Stimulated activated naive CD8-positive, alpha-beta T cell treated with anti-CD3 and anti-CD28 coated beads, Interleukin-15, amount 100 ng/mL, for 72 hours (primary cell): ENCODE data around the gene GRPEL1.
"Not testable (repeated sequence)": the region's sequence is repeated elsewhere in the genome, so short reads cannot be mapped to it uniquely, and the experiment has no call there.

Source experiments
- ATAC-seq: fragments of 150-1000 bp; cut with Tn5 transposase; 2 replicates; pipeline ENCODE4 v1.10.0; 2021; ENCODE audit warnings: mild to moderate bottlenecking, moderate library complexity
- DNase-seq, 2 donors: peaks; one replicate each; pipeline ENCODE4 v3.0.0; 2021 to 2022
- H3K27ac Mint-ChIP-seq, 2 donors: one replicate each; pipeline ENCODE4 v1.8.0; 2022; ENCODE audit warnings: mild to moderate bottlenecking in 2 of 2, mixed read lengths in 2 of 2, moderate library complexity in 2 of 2
- H3K27me3 Mint-ChIP-seq: one replicate; pipeline ENCODE4 v1.8.0; 2022; ENCODE audit warnings: mixed read lengths
- H3K4me1 Mint-ChIP-seq: one replicate; pipeline ENCODE4 v1.8.0; 2022; ENCODE audit warnings: mild to moderate bottlenecking, mixed read lengths
- H3K4me3 Mint-ChIP-seq, 2 donors: one replicate each; pipeline ENCODE4 v1.8.0; 2022; ENCODE audit warnings: mild to moderate bottlenecking in 2 of 2, mixed read lengths in 2 of 2, moderate library complexity in 1 of 2
- H3K9me3 Mint-ChIP-seq, 2 donors: one replicate each; pipeline ENCODE4 v1.8.0; 2022; ENCODE audit warnings: mixed read lengths in 2 of 2

GRPEL1 gene

DNA sequence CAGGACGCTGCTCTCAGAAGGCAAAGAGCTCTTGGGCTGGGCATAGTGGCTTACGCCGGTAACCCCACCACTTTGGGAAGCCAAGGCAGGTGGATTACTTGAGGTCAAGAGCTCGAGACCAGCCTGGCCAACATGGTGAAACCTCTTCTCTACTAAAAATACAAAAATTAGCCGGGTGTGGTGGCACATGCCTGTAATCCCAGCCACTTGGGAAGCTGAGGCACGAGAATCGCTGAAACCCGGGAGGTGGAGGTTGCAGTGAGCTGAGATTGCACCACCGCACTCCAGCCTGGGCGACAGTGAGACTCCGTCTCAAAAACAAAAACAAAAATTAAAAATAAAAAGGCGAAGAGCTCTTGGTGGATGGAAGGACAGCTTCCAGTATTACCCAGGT, 34.6 kb upstream of the GRPEL1 start:
- peak; percentile 14 for ATAC-seq
- H3K4me1 Mint-ChIP-seq, result peaks cover 25% of the 10 kb centered on the region
- DNase-seq, H3K27me3 Mint-ChIP-seq, H3K9me3 Mint-ChIP-seq: not testable (repeated sequence)
- H3K4me3 Mint-ChIP-seq, result peak overlapping the region; percentile 98
- H3K27ac Mint-ChIP-seq, result peak overlapping the region in 1 of 2 donors; percentile 35

DNA sequence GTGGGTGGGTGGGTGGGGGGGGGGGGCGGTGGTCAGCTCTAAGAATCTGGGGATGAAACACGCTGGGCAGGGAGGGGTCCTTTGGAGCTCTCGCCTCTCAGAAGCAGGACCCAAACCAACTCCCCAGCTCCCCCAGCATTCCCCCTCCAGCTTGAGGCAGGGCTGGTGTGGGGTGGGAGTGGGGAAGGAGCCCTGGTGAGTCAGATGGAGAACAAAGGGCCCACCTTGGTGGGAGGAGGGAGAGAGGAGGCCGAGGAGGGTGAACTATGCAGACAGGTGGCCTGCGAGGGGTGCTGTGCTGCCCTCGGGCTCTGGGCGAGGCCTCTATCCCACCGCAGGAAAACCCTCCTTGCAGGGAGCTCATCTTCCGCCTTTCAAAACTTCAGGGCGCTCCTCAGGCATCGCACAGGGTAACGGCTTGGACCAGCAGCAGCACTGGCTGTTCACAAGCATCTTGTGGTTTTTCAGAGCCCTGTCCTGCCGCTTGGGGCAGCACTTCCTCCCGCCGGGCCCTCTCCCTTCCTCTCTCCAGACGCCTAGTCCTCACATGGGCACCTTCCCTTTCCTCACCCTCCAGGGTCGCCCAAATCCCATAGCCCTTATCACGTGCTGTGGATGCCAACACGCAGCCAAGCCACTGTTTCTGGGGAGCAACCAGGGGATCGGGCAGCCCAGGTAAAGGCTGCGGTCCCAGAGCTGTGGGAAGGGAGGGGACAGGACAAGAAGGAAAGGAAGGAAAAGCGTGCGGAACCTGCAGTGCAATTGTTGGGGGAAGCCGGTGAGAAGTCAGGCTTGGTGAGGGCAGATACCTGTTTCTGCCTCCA, 34.0 kb upstream of the GRPEL1 start:
- Mint-ChIP-seq H3K4me3 (peak overlapping the region; percentile 98), H3K27ac (peak overlapping the region in 1 of 2 donors; percentile 35), H3K9me3 (no peaks in the 10 kb centered on the region), H3K4me1 (peaks cover 25% of the 10 kb centered on the region), H3K27me3 (peaks cover 10% of the 10 kb centered on the region)
- DNase-seq (peak; percentile 53 to 63), ATAC-seq (peak; percentile 74)

DNA sequence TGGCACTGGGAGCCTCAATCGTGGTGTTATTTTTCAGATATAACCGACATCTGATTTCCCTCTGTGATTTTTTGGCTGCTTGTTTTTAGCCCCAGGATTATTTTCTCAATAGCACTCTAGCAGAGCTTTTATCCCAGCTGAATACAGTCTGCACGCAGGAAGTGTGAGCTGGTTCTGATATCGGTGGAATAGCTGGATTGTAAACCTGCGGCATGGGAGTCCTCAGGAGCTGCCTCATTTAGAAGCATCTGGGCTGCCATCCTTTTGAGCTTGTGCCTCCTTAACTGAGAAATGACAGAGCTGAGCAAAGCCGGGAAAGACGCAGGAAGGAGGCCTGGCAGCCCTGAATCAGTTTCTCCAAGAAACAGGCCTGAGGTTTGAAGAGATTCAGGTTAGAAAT, 28.4 kb upstream of the GRPEL1 start:
- Mint-ChIP-seq H3K27ac (no peak overlapping the region), H3K4me1 (no peaks in the 10 kb centered on the region), H3K4me3 (no peak overlapping the region), H3K27me3 (peaks cover 18% of the 10 kb centered on the region), H3K9me3 (no peaks in the 10 kb centered on the region)
- ATAC-seq (no peak), DNase-seq (no peak)

DNA sequence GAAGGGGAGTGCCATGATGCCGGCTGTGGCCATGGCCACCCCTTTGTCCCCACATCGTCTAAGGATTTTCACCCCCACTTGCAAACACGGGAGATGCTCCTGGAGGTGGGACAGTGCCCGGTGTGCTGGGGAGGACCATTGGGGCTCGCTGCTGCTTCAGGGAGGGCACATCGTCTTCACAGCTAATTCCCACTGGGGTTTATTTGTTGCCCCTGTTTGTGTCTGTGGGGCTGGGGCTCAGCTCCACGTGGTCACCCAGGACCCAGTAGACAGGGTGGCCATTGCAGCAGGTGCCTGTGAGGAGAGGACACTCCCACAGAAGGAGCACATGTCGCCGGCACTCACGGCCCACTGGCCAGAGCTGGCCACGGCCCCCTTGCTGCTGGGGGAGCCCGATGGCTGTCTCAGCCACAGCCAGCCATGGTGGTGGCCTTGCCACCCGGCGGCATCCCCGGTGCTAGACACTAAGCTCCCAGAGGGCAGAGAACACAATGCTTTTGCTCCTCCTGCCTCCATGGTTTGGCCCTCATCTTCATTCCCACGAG, 27.8 kb upstream of the GRPEL1 start:
- Mint-ChIP-seq H3K4me3 (no peak overlapping the region), H3K27me3 (peaks cover 18% of the 10 kb centered on the region), H3K27ac (no peak overlapping the region), H3K9me3 (no peaks in the 10 kb centered on the region), H3K4me1 (no peaks in the 10 kb centered on the region)
- DNase-seq (no peak), ATAC-seq (no peak)

DNA sequence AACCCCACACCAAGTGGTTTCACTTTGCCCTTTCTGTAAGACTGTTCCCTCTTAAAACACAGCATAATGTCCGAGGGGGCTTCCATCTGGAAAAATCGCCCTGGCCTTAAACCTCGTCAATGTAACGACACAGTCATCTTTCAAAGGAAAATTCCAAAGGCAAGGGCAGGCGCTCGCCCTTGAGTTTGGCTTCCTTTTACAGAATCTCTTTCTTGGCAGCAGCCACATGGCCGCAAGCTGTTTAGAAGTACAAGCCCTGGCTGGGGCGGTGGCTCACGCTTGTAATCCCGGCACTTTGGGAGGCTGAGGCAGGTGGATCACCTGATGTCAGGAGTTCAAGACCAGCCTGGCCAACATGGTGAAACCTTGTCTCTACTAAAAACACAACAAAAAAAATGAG, 27.1 kb upstream of the GRPEL1 start:
- Mint-ChIP-seq H3K9me3 (no peaks in the 10 kb centered on the region), H3K27me3 (peaks cover 18% of the 10 kb centered on the region), H3K27ac (no peak overlapping the region), H3K4me3 (no peak overlapping the region), H3K4me1 (no peaks in the 10 kb centered on the region)
- DNase-seq, result no peak
- ATAC-seq, result no peak

DNA sequence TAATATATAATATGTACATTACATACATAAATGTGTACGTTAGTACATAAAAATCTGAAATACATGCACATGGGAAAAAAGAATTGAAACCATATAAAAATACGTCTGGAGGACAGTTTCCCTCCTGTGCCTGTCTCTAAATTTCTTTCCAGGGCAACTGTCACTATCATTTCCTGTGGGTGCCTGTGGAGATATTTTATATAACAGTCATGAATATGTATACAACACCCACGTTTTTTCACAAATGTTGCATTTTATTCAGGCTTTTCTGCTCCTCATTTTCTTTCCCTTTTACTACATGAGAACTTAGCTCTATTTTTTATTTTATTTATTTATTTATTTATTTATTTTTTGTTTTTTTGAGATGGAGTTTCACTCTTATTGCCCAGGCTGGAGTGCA, 24.2 kb upstream of the GRPEL1 start:
- peaks cover 18% of the 10 kb centered on the region for H3K27me3 Mint-ChIP-seq
- H3K4me3 Mint-ChIP-seq, result no peak overlapping the region
- no peaks in the 10 kb centered on the region for H3K4me1 Mint-ChIP-seq
- H3K9me3 Mint-ChIP-seq, result no peaks in the 10 kb centered on the region
- H3K27ac Mint-ChIP-seq, result no peak overlapping the region
- no peak for DNase-seq
- ATAC-seq, result no peak

DNA sequence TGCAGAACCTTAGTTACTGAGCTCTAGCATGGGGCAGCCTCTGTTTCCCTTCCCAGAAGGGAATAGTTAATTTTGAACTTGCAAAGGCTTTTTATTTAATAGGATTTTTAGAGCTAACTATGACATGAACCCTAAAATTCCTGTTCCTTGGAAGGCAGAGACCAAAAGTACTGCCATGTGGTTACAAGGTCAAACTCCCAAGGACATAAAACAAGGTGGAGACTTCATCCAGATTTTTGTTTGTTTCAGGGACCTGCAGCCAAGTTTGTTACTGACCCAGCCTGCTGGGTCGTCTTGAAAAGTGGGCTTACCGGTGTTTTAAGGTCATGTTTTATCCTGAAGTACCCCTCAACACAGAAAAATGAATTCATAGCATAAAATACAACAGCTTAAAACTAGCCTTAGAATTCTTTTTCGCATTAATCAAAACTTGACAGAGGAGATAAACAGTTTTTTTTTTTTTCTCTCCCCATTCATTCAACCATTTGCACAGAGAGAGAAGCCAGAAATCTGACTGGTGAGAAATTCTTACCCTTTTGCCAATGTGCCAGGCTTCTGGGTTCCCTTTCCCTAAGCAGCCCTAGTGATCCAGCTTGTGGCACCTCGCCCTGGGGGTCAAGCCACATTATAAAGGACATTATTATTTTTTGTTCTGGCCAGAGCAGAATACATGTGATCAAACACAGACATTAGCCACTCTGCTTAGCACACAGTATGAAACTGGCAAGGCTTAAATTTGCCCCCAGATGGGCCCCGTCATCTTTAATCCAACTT, 21.5 kb upstream of the GRPEL1 start:
- ATAC-seq (no peak), DNase-seq (no peak)
- Mint-ChIP-seq H3K27ac (no peak overlapping the region), H3K9me3 (no peaks in the 10 kb centered on the region), H3K27me3 (peaks cover 32% of the 10 kb centered on the region), H3K4me3 (no peak overlapping the region), H3K4me1 (no peaks in the 10 kb centered on the region)

DNA sequence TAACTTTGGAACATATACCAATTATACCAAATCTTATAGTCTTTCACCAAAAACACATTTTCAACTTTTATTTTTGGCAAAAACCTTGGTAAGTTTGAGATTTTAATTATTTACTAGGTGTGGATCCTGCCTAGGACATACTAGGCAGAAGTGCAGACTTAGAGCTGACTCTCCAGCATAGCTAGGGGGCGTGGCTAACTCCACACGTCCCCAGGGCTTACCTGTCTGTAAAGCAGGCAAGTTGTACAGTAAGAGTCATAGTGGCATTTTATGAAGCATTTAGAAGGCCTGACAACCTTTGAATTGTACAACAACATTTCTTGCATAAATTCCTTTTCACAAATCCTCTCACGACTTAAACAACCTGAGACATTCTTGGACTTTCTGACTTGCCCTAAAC, 19.2 kb upstream of the GRPEL1 start:
- peaks cover 39% of the 10 kb centered on the region for H3K27me3 Mint-ChIP-seq
- no peaks in the 10 kb centered on the region for H3K4me1 Mint-ChIP-seq
- H3K27ac Mint-ChIP-seq, result no peak overlapping the region
- ATAC-seq (no peak), DNase-seq (no peak)
- no peaks in the 10 kb centered on the region for H3K9me3 Mint-ChIP-seq
- H3K4me3 Mint-ChIP-seq, result no peak overlapping the region

DNA sequence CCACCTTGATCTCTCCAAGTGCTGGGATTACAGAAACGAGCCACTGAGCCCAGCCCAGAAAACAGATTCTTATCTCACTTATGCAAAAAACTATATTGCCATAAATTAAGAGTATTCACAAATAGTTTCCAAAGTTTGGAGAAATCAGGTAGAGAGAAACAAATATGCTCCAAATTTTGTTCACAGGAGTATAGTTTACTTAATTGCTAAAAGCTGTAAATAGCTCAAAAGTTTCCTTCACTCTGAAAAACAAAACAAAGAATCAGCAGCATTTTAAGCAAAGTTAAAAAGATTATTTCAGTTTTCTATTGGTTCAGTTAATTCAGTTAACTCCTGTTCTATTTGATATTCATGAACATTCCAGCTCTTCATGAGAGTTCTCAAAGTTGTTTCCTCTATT, 18.5 kb upstream of the GRPEL1 start:
- no peak overlapping the region for H3K4me3 Mint-ChIP-seq
- ATAC-seq (no peak), DNase-seq (no peak)
- H3K27ac Mint-ChIP-seq, result no peak overlapping the region
- H3K4me1 Mint-ChIP-seq, result no peaks in the 10 kb centered on the region
- peaks cover 42% of the 10 kb centered on the region for H3K27me3 Mint-ChIP-seq
- H3K9me3 Mint-ChIP-seq, result no peaks in the 10 kb centered on the region

DNA sequence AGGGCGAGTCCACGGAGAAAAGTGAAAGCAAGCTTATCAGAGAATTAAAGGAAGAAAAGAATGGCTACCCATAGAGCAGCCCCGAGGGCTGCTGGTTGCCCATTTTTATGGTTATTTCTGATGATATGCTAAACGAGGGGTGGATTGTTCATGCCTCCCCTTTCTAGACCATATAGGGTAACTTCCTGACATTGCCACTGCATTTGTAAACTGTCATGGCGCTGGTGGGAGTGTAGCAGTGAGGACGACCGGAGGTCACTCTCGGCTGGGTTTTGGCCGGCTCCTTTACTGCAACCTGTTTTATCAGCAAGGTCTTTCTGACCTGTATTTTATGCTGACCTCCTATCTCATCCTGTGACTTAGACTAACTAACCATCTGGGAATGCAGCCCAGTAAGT, 16.7 kb upstream of the GRPEL1 start:
- not testable (repeated sequence) for ATAC-seq, H3K27ac Mint-ChIP-seq, H3K4me1 Mint-ChIP-seq, H3K9me3 Mint-ChIP-seq, DNase-seq
- Mint-ChIP-seq H3K4me3 (peak overlapping the region in 1 of 2 donors; percentile 7), H3K27me3 (peaks cover 47% of the 10 kb centered on the region)

DNA sequence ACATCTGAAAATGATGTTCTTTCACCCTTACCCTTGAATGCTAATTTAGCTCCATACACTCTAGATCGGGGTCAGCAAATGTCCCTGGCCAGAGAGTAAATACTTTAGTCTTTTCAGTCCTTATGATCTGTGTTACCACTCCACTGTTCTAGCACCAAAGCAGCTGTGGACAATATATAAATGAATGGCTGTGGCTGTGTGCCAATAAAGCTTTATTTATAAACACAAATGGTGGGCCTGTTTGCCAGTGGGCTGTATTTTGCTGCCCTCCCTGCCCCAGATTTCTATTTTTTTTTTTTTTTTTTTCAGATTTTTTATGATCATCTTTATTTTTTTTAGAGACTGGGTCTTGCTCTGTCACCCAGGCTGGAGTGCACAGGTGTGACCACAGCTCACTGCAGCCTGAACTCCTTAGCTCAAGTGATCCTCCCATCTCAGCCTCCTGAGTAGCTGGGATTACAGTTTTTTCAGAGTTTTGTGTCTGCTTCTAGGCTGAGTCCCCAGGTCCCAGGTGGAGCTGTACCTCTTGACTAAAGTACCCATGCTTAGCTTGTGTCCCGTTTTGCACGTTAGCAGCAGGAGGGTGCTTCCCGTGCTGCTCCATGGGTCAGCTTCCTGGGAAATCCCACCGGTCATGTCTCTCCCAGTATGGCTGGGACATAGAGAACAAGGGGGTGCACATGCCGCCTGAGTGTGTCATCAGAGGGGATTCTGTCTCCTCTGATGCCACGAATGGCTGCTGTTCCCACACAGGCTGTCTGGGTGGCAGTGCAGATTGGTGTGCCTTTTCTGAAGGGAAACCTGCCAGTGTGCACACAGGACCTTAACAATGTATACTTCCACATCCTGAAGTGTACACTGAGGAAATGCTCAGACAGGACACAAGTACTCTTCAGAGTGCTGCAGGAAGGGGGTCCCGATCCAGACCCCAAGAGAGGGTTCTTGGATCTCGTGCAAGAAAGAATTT, 16.0 kb upstream of the GRPEL1 start:
- ATAC-seq (no peak), DNase-seq (no peak)
- H3K27me3 Mint-ChIP-seq, result peaks cover 47% of the 10 kb centered on the region

DNA sequence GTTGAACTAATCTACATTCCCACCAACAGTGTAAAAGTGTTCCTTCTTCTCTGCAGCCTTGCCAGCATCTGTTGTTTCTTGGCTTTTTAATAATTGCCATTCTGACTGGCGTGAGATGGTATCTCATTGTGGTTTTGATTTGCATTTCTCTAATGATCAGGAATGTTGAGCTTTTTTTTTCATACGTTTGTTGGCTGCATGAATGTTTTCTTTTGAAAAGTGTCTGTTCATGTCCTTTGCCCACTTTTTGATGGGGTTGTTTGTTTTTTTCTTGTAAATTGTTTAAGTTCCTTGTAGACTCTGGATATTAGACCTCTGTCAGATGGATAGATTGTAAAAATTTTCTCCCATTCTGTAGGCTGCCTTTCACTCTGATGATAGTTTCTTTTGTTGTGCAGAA, 12.0 kb upstream of the GRPEL1 start:
- not testable (repeated sequence) for ATAC-seq, H3K4me1 Mint-ChIP-seq, H3K4me3 Mint-ChIP-seq, H3K9me3 Mint-ChIP-seq, DNase-seq, H3K27ac Mint-ChIP-seq
- H3K27me3 Mint-ChIP-seq, result peaks cover 38% of the 10 kb centered on the region

More for the DNA sequence above, 16.0 kb upstream of the GRPEL1 start:
- H3K9me3 Mint-ChIP-seq, result no peaks in the 10 kb centered on the region
- H3K27ac Mint-ChIP-seq, result no peak overlapping the region
- H3K4me3 Mint-ChIP-seq, result peak overlapping the region in 1 of 2 donors; percentile 7
- no peaks in the 10 kb centered on the region for H3K4me1 Mint-ChIP-seq

DNA sequence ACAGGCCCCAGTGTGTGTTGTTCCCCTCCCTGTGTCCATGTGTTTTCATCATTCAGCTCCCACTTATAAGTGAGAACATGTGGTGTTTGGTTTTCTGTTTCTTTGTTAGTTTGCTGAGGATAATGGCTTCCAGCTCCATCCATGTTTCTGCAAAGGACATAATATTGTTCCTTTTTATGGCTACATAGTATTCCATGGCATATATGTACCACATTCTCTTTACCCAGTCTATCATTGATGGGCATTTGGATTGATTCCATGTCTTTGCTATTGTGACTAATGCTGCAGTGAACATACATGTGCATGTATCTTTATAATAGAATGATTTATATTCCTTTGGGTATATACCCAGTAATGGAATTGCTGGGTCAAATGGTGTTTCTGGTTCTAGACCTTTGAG, 11.6 kb upstream of the GRPEL1 start:
- H3K9me3 Mint-ChIP-seq, H3K4me3 Mint-ChIP-seq, DNase-seq, ATAC-seq, H3K27ac Mint-ChIP-seq, H3K4me1 Mint-ChIP-seq: not testable (repeated sequence)
- H3K27me3 Mint-ChIP-seq, result peaks cover 34% of the 10 kb centered on the region

DNA sequence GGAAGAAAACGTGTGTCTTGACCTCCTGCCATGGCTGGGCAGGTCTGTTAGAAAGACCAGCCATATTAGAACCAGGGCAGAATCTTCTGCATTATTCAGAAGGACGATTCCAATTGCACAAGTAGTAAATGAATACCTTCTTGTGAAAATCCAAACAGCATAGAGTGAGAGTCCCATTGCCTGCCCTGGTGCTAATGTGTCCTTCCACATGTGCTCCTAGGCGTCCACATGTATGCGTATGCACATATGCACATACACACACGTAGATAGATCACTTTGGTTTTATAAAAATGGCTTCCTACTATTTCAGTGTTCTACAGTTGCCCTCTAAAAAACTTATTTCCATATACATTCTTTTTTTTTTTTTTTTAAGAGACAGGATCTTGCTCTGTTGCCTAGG, 10.2 kb upstream of the GRPEL1 start:
- Mint-ChIP-seq H3K27ac (no peak overlapping the region), H3K27me3 (peaks cover 20% of the 10 kb centered on the region), H3K4me3 (no peak overlapping the region), H3K9me3 (no peaks in the 10 kb centered on the region), H3K4me1 (no peaks in the 10 kb centered on the region)
- ATAC-seq, result no peak
- no peak for DNase-seq

DNA sequence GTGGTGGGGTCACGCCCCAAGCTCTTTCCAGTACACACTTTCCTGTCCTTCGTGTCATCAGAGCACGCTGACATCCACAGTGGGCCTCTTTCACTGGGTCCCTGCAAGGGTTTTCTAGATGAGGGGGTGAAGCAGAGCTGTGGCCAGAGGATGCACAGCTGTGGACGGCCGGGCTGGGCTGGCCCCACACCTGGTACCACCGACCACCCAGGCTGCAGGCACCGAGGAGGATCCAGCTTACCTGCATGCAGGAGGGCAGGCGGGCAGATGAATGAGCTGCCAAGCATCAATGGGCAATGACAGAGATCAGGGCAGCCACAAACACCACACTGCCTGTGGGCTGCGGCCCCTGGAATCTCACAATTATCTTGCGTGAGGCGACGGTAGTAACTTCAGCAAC, 9.5 kb upstream of the GRPEL1 start:
- H3K27me3 Mint-ChIP-seq, result peaks cover 15% of the 10 kb centered on the region
- ATAC-seq, result no peak
- no peak for DNase-seq
- no peak overlapping the region for H3K27ac Mint-ChIP-seq
- no peak overlapping the region for H3K4me3 Mint-ChIP-seq
- H3K9me3 Mint-ChIP-seq, result no peaks in the 10 kb centered on the region
- no peaks in the 10 kb centered on the region for H3K4me1 Mint-ChIP-seq
